Left lung (tissue), 10 donors: ENCODE results near the gene CACNG8. TPM values are rescaled to one million over a fixed set of nuclear protein-coding genes. Genes with fewer than 3 reads are reported as not detected.
A peak's percentile ranks its signal among the peaks of the same experiment; 100 is the strongest.

Experiments
- ATAC-seq: fragments of 200-7000 bp; cut with Tn5 transposase; one replicate; pipeline ENCODE4 v1.9.1; 2020; ENCODE audit warnings: moderate library complexity
- DNase-seq, 4 donors: peaks; one replicate each; pipeline ENCODE4 v3.0.0-alpha.2; 2013 to 2020
- H3K27ac ChIP-seq, 2 donors: fragments of 200-600 bp; sonication (generic) in 1 of 2; one replicate each; pipeline versions ENCODE4 v1.5.0 to v1.8.0; 2020 to 2021
- H3K27me3 ChIP-seq, 2 donors: fragments of 200-600 bp; sonication (generic) in 1 of 2; one replicate each; pipeline versions ENCODE4 v1.5.0 to v1.8.0; 2020 to 2021
- H3K36me3 ChIP-seq, 2 donors: fragments of 200-600 bp; sonication (generic) in 1 of 2; one replicate each; pipeline versions ENCODE4 v1.5.0 to v1.8.0; 2020 to 2021
- H3K4me1 ChIP-seq, 2 donors: fragments of 200-600 bp; one replicate each; pipeline ENCODE4 v1.8.0; 2021
- H3K4me3 ChIP-seq, 2 donors: fragments of 200-600 bp; sonication (generic) in 1 of 2; one replicate each; pipeline versions ENCODE4 v1.5.0 to v1.8.0; 2020 to 2021; ENCODE audit warnings: mild to moderate bottlenecking in 1 of 2
- H3K9me3 ChIP-seq, 2 donors: fragments of 200-600 bp; sonication (generic) in 1 of 2; one replicate each; pipeline versions ENCODE4 v1.5.0 to v1.8.0; 2020 to 2021
- intact Hi-C, 2 donors: fragments of 100-400 bp; cut with DNase I; formaldehyde crosslinking; loops; one replicate each; pipeline versions ENCODE4 v1.11.2 to v1.14.2; 2022
- polyA plus RNA-seq, 6 donors: library from polyadenylated mRNA; unstranded; fragments of 120-200 nt; gene quantifications; one replicate each; pipeline ENCODE4 v1.2.1, GENCODE V29; 2013; ENCODE audit not compliant: insufficient read length in 6 of 6
- total RNA-seq, 2 donors: library from RNA; stranded (reverse); fragmentation: NEBNext Ultra II Directional; extraction: Animal tissue kit (Norgen Biotek cat#: 25700); gene quantifications; one replicate each; pipeline ENCODE4 v1.2.1, GENCODE V29; 2021
- TF ChIP-seq, protein P1 (sequence below), 2 donors: fragments of 200-600 bp; sonication (generic) in 1 of 2; IDR thresholded peaks; one replicate each; pipeline versions ENCODE4 v1.5.0 to v1.8.0; 2021; ENCODE audit warnings: antibody characterized with exemption in 2 of 2
- donor health status: DM: no; HTN: yes; CAD: no.
- donor health status: DM: no; HTN: no; CAD: no.

The CACNG8 gene
- total and polyA plus RNA-seq, 8 donors, result 0.03 to 0.15 (median 0.08) TPM; not detected in 1

DNA sequence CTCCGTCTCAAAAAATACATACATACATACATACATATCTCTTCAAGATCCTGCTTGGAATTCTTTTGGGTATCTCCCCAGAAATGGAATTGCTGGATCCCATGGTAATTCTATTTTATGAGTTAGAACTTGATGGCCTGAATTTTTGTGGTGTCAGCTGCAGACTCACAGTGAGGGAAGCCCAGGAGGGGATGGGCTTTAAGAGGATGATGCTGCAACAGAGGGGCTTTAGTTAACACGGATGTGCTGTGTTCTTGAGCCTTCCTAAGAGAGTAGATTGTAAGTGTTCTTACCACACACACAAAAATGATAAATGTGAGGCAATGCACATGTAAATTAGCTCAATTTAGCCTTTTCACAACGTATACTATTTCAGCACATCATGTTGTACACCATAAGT is 60.5 kb downstream of the CACNG8 start:
- no peak for DNase-seq
- Histone ChIP-seq H3K27ac (peak overlapping the region in 1 of 2 donors; percentile 75), H3K4me3 (no peak overlapping the region), H3K4me1 (peaks cover 0 to 55% of the 10 kb centered on the region in 2 donors), H3K9me3 (no peaks in the 10 kb centered on the region), H3K36me3 (no peaks in the 10 kb centered on the region), H3K27me3 (peaks cover 0 to 40% of the 10 kb centered on the region in 2 donors)
- TF ChIP-seq, protein P1, sequence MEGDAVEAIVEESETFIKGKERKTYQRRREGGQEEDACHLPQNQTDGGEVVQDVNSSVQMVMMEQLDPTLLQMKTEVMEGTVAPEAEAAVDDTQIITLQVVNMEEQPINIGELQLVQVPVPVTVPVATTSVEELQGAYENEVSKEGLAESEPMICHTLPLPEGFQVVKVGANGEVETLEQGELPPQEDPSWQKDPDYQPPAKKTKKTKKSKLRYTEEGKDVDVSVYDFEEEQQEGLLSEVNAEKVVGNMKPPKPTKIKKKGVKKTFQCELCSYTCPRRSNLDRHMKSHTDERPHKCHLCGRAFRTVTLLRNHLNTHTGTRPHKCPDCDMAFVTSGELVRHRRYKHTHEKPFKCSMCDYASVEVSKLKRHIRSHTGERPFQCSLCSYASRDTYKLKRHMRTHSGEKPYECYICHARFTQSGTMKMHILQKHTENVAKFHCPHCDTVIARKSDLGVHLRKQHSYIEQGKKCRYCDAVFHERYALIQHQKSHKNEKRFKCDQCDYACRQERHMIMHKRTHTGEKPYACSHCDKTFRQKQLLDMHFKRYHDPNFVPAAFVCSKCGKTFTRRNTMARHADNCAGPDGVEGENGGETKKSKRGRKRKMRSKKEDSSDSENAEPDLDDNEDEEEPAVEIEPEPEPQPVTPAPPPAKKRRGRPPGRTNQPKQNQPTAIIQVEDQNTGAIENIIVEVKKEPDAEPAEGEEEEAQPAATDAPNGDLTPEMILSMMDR (IDR thresholded peaks at IDR 0.05), result no peak
- ATAC-seq, result no peak
- intact Hi-C loops, result loop anchor here in 1 of 2 donors (10.0 kb wide), 2 partner anchors 118 to 218 kb away; partner anchors contain the start of gene CACNG7

DNA sequence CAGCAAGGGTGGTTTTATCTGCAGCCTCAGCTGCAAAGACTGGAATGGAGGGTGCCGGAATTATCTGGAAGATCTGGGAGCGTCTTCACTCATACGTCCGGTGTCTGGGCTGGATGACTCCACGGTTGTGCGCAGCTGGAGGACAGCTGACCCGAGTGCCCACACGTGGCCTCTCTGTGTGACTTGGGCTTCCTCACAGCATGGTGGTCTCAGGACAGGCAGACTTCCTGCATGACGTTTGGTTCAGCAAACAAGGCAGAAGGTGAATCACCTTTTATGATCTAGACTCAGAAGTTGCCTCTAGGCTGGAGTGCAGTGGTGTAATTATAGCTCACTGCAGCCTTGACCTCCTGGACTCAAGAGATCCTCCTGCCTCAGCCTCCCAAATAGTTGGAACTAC is 61.9 kb downstream of the CACNG8 start:
- Histone ChIP-seq H3K9me3 (no peaks in the 10 kb centered on the region), H3K27me3 (peaks cover 0 to 42% of the 10 kb centered on the region in 2 donors), H3K4me1 (peaks cover 0 to 48% of the 10 kb centered on the region in 2 donors), H3K27ac (no peak overlapping the region), H3K4me3 (no peak overlapping the region), H3K36me3 (no peaks in the 10 kb centered on the region)
- intact Hi-C loops, result loop anchor here in 1 of 2 donors (10.0 kb wide), 2 partner anchors 120 to 220 kb away; partner anchors contain the start of gene CACNG7
- ATAC-seq (no peak), DNase-seq (no peak)
- TF ChIP-seq, protein P1 (IDR thresholded peaks at IDR 0.05), result no peak

DNA sequence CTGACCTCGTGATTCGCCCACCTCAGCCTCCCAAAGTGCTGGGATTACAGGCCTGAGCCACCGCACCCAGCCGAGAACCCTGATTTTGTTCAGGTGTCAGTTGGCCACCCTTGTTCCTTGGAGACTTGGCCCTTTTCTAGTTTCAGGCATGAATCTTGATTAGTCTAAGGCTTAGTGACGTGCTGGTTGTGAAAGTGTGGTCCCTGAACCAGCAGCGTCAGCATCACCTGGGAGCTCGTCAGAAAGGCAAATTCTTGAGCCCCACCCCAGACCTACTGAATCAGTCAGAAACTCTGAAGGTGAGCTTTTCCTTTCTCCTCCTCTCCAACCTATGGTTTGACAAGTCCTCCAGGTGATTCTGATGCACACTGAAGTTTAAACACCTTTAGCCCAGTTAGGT is 63.9 kb downstream of the CACNG8 start:
- peaks cover 0 to 58% of the 10 kb centered on the region in 2 donors for H3K27me3 ChIP-seq
- no peak overlapping the region for H3K27ac ChIP-seq
- intact Hi-C loops, result loop anchor here in 1 of 2 donors (10.0 kb wide), 2 partner anchors 122 to 222 kb away; partner anchors contain the start of gene CACNG7
- no peaks in the 10 kb centered on the region for H3K36me3 ChIP-seq
- H3K4me1 ChIP-seq, result peaks cover 0 to 41% of the 10 kb centered on the region in 2 donors
- TF ChIP-seq, protein P1 (IDR thresholded peaks at IDR 0.05), result no peak
- ATAC-seq, result no peak
- DNase-seq, result no peak
- H3K4me3 ChIP-seq, result no peak overlapping the region
- H3K9me3 ChIP-seq, result no peaks in the 10 kb centered on the region

DNA sequence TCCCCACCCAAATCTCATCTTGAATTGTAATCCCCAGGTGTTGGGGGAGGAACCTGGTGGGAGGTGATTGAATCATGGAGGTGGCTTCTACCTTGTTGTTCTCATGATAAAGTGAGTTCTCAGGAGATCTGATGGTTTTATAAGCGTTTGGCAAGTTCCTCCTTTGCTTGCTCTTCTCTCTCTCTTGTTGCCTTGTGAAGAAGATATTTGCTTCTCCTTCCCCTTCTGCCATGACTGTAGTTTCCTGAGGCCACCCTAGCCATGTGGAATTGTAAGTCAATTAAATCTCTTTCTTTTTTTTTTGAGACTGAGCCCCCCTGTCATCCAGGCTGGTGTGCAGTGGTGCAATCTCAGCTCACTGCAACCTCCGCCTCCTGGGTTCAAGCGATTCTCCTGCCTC is 66.6 kb downstream of the CACNG8 start:
- H3K4me1 ChIP-seq, result peaks cover 0 to 15% of the 10 kb centered on the region in 2 donors
- TF ChIP-seq, protein P1 (IDR thresholded peaks at IDR 0.05), result no peak
- no peaks in the 10 kb centered on the region for H3K9me3 ChIP-seq
- H3K4me3 ChIP-seq, result no peak overlapping the region
- intact Hi-C loops, result loop anchor here in 1 of 2 donors (10.0 kb wide), 2 partner anchors 124 to 224 kb away; partner anchors contain the start of gene CACNG7
- H3K27ac ChIP-seq, result no peak overlapping the region
- H3K27me3 ChIP-seq, result peaks cover 0 to 66% of the 10 kb centered on the region in 2 donors
- no peaks in the 10 kb centered on the region for H3K36me3 ChIP-seq
- no peak for DNase-seq
- ATAC-seq, result no peak

DNA sequence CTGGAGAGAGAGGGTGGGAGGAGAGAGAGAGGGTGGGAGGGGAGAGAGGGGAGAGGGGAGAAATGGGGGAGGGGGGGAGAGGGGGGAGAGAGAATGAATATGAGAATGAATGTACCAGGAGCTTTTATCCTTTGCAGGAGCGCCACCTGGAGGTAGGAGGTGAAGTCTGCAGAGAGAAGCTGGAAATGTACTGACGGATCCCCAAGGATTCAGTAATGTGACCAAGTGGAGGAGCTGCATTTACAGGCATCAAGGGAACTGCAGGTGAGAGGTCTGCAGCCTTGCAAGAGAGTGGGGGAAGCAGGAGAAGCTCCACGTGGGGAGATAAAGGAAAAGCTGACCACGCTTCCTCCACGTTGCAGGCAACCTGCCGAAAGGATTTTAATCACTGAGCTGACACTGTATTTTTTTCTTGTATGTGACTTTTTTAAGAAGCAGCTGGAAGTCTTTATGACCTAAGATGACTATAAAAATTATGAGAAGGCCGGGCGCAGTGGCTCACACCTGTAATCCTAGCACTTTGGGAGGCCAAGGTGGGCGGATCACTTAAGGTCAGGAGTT is 67.3 kb downstream of the CACNG8 start:
- Histone ChIP-seq H3K4me1 (peaks cover 0 to 13% of the 10 kb centered on the region in 2 donors), H3K27ac (no peak overlapping the region), H3K4me3 (no peak overlapping the region), H3K36me3 (no peaks in the 10 kb centered on the region), H3K27me3 (peaks cover 0 to 59% of the 10 kb centered on the region in 2 donors), H3K9me3 (no peaks in the 10 kb centered on the region)
- TF ChIP-seq, protein P1 (IDR thresholded peaks at IDR 0.05), result peak; percentile 52 to 65
- ATAC-seq (peak; percentile 82), DNase-seq (peak in 3 of 4 donors; percentile 13 to 45 (median 38))
- intact Hi-C loops, result loop anchor here in 1 of 2 donors (10.0 kb wide), 2 partner anchors 125 to 225 kb away; partner anchors contain the start of gene CACNG7
